Measurements from ENCODE around the gene FST. TPM values are rescaled to one million over a fixed set of nuclear protein-coding genes. Genes with fewer than 3 reads are reported as not detected.

FST gene
- total RNA-seq, 2 donors from 2014 or later: 63.5 to 91.6 TPM

DNA sequence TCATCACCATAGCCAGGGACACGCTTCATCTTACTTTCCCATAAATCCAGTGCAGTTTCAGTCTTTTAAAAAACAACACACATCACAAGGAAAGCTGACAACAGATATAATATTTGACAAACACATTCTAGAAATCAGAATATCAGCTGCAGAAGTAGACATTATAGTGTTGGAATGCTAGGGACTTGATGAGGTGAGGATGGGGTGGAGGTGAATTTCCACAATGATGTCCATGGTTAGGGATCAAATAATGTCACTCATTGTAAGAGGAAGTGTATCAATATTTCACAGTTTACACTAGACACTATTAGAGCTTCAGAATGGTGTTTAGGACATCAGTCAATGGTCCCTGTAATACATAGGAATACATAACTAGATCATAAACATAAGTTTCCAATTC lies 7.0 kb downstream of the FST start:
- WGBS, 2 experiments (ENCODE audit: insufficient coverage in 1 of 2, insufficient read length in 1 of 2): 86 to 93% methylated on average over 1 of the region's 1 CpG
- H3K9me3 Mint-ChIP-seq: no peaks in the 10 kb centered on the region
- Histone ChIP-seq H3K9ac (ENCODE audit: extremely low read depth, low read length, poor library complexity, severe bottlenecking) (no peak overlapping the region), H3K9me3 (ENCODE audit: control insufficient read depth, low read length) (no peaks in the 10 kb centered on the region), H3K27ac (ENCODE audit: low read depth, low read length) (no peak overlapping the region), H3K4me1 (ENCODE audit: control insufficient read depth, insufficient read depth, low read length) (peaks cover 16% of the 10 kb centered on the region), H3K4me3 (ENCODE audit: low read length) (no peak overlapping the region), H3K36me3 (ENCODE audit: control insufficient read depth, insufficient read depth, low read length) (peaks cover 51% of the 10 kb centered on the region), H3K27me3 (ENCODE audit: control insufficient read depth, insufficient read depth, low read length, poor library complexity, severe bottlenecking) (no peaks in the 10 kb centered on the region)
- H3K27me3 Mint-ChIP-seq (ENCODE audit: insufficient read depth): no peaks in the 10 kb centered on the region
- DNase-seq: no peak
- peaks cover 22% of the 10 kb centered on the region for H3K4me1 Mint-ChIP-seq
- H3K4me3 Mint-ChIP-seq: no peak overlapping the region
- TF ChIP-seq, protein P1, sequence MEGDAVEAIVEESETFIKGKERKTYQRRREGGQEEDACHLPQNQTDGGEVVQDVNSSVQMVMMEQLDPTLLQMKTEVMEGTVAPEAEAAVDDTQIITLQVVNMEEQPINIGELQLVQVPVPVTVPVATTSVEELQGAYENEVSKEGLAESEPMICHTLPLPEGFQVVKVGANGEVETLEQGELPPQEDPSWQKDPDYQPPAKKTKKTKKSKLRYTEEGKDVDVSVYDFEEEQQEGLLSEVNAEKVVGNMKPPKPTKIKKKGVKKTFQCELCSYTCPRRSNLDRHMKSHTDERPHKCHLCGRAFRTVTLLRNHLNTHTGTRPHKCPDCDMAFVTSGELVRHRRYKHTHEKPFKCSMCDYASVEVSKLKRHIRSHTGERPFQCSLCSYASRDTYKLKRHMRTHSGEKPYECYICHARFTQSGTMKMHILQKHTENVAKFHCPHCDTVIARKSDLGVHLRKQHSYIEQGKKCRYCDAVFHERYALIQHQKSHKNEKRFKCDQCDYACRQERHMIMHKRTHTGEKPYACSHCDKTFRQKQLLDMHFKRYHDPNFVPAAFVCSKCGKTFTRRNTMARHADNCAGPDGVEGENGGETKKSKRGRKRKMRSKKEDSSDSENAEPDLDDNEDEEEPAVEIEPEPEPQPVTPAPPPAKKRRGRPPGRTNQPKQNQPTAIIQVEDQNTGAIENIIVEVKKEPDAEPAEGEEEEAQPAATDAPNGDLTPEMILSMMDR (conservative IDR thresholded peaks at IDR 0.05): no peak
- H3K36me3 Mint-ChIP-seq (ENCODE audit: low read depth): peaks cover 30% of the 10 kb centered on the region
- H3K27ac Mint-ChIP-seq: no peak overlapping the region

DNA sequence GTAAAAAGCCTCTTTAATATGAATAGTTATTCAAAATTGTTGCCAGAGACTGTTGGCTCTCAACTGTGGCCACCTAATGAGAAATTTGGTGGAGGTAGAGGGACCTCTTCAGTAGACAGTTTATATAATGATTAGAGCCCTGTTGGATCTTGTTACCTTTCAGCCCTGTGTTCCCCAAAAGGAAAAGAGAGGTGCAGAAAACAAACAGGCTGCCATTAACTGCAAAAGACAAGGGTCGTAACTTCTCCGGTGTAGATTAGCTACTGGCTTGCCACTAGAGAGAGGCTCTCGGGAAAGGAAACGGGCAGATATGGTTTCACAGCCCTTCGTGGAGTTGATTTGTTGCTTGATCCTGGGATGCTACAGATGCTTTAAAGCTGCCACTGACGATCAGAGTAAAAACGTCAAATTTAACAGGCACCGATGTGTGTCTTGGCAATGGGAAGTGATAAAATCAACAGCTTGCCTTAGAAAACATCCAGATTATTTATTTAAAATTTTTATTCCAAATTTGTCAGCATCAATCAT lies 7.8 kb downstream of the FST start:
- Histone ChIP-seq H3K27ac (ENCODE audit: low read depth, low read length) (no peak overlapping the region), H3K9ac (ENCODE audit: extremely low read depth, low read length, poor library complexity, severe bottlenecking) (no peak overlapping the region), H3K36me3 (ENCODE audit: control insufficient read depth, insufficient read depth, low read length) (peaks cover 43% of the 10 kb centered on the region), H3K9me3 (ENCODE audit: control insufficient read depth, low read length) (no peaks in the 10 kb centered on the region), H3K4me1 (ENCODE audit: control insufficient read depth, insufficient read depth, low read length) (peaks cover 14% of the 10 kb centered on the region), H3K27me3 (ENCODE audit: control insufficient read depth, insufficient read depth, low read length, poor library complexity, severe bottlenecking) (no peaks in the 10 kb centered on the region), H3K4me3 (ENCODE audit: low read length) (no peak overlapping the region)
- Mint-ChIP-seq H3K9me3 (no peaks in the 10 kb centered on the region), H3K27ac (no peak overlapping the region), H3K27me3 (ENCODE audit: insufficient read depth) (no peaks in the 10 kb centered on the region), H3K4me3 (no peak overlapping the region), H3K4me1 (peaks cover 17% of the 10 kb centered on the region), H3K36me3 (ENCODE audit: low read depth) (peaks cover 27% of the 10 kb centered on the region)
- WGBS, 2 experiments (ENCODE audit: insufficient coverage in 1 of 2, insufficient read length in 1 of 2): 55 to 75% methylated on average over 8 of the region's 8 CpGs
- DNase-seq: no peak
- TF ChIP-seq, protein P1 (conservative IDR thresholded peaks at IDR 0.05): no peak

DNA sequence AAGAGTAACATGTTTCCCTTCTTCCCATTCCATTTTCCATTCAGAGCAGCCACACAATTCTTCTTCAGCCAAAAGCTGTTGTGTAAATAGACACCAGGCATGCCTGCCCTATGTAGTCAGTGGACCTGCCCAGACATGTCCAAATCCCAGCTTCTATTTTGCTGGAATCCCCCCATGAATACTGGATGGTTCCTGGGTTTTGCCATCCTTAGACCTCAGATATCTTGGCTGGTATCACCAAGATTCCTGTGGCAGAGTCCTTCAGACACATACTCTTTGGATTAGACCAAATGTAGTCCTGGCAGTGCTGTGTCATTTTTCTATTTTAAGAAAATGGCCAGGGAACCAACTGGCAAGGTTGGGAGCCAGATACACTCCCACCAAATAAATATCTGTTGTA lies 10.3 kb downstream of the FST start:
- no peaks in the 10 kb centered on the region for H3K9me3 ChIP-seq (ENCODE audit: control insufficient read depth, low read length)
- Mint-ChIP-seq H3K9me3 (no peaks in the 10 kb centered on the region), H3K27me3 (ENCODE audit: insufficient read depth) (no peaks in the 10 kb centered on the region), H3K4me1 (peaks cover 12% of the 10 kb centered on the region), H3K36me3 (ENCODE audit: low read depth) (peaks cover 7% of the 10 kb centered on the region), H3K27ac (no peak overlapping the region), H3K4me3 (no peak overlapping the region)
- peak overlapping the region; percentile 2 for H3K27ac ChIP-seq (ENCODE audit: low read depth, low read length)
- no peaks in the 10 kb centered on the region for H3K27me3 ChIP-seq (ENCODE audit: control insufficient read depth, insufficient read depth, low read length, poor library complexity, severe bottlenecking)
- H3K4me1 ChIP-seq (ENCODE audit: control insufficient read depth, insufficient read depth, low read length): peaks cover 8% of the 10 kb centered on the region
- H3K36me3 ChIP-seq (ENCODE audit: control insufficient read depth, insufficient read depth, low read length): peaks cover 18% of the 10 kb centered on the region
- no peak for DNase-seq
- H3K9ac ChIP-seq (ENCODE audit: extremely low read depth, low read length, poor library complexity, severe bottlenecking): no peak overlapping the region
- H3K4me3 ChIP-seq (ENCODE audit: low read length): no peak overlapping the region
- TF ChIP-seq, protein P1 (conservative IDR thresholded peaks at IDR 0.05): no peak

Data from endodermal cell (in vitro differentiated cells).